ENCODE results near the gene SRGAP3. TPM values are rescaled to one million over a fixed set of nuclear protein-coding genes. Genes with fewer than 3 reads are reported as not detected.

The SRGAP3 gene
- total RNA-seq, 4 donors from 2014 or later: 13.1 to 84.9 (median 27.4) TPM

GRCh38 chr3:8942746-8943488, 306.5 kb downstream of the SRGAP3 start:
- 87% methylated on average over 4 of the region's 4 CpGs for WGBS

DNA sequence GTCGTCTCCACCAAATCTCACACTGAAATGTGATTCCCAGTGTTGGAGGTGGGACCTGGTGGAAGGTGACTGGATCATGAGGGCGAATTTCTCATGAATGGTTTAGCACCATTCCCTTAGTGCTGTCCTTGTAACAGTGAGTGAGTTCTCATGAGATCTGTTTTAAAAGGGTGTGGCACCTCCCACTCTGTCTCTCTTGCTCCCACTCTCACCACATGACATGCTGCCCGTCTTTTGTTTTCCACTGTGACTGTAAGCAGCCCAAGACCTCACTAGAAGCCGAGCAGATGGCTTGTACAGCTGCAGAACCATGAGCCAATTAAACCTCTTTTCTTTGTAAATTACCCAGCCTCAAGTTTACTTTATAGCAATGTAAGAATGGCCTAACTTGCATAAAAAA, 307.3 kb downstream of the SRGAP3 start:
- DNase-seq (ENCODE audit: low spot score in 2 of 2): no peak
- Histone ChIP-seq H3K36me3 (peaks cover 33% of the 10 kb centered on the region), H3K4me3 (no peak overlapping the region), H3K27me3 (no peaks in the 10 kb centered on the region), H3K9me3 (no peaks in the 10 kb centered on the region), H3K27ac (no peak overlapping the region), H3K4me1 (no peaks in the 10 kb centered on the region)
- TF ChIP-seq EP300 (IDR thresholded peaks at IDR 0.05) (no peak), POLR2A (IDR thresholded peaks at IDR 0.05) (no peak), POLR2AphosphoS5 (IDR thresholded peaks at IDR 0.05) (no peak)
- TF ChIP-seq, protein P1, sequence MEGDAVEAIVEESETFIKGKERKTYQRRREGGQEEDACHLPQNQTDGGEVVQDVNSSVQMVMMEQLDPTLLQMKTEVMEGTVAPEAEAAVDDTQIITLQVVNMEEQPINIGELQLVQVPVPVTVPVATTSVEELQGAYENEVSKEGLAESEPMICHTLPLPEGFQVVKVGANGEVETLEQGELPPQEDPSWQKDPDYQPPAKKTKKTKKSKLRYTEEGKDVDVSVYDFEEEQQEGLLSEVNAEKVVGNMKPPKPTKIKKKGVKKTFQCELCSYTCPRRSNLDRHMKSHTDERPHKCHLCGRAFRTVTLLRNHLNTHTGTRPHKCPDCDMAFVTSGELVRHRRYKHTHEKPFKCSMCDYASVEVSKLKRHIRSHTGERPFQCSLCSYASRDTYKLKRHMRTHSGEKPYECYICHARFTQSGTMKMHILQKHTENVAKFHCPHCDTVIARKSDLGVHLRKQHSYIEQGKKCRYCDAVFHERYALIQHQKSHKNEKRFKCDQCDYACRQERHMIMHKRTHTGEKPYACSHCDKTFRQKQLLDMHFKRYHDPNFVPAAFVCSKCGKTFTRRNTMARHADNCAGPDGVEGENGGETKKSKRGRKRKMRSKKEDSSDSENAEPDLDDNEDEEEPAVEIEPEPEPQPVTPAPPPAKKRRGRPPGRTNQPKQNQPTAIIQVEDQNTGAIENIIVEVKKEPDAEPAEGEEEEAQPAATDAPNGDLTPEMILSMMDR (IDR thresholded peaks at IDR 0.05): no peak
- 75% methylated on average over 4 of the region's 4 CpGs for WGBS

More at GRCh38 chr3:8942746-8943488, 306.5 kb downstream of the SRGAP3 start:
- no peak for TF ChIP-seq EP300 (IDR thresholded peaks at IDR 0.05)
- TF ChIP-seq POLR2A (IDR thresholded peaks at IDR 0.05): no peak
- no peak for TF ChIP-seq POLR2AphosphoS5 (IDR thresholded peaks at IDR 0.05)
- TF ChIP-seq, protein P1 (IDR thresholded peaks at IDR 0.05): no peak
- H3K9me3 ChIP-seq: no peaks in the 10 kb centered on the region
- H3K27me3 ChIP-seq: no peaks in the 10 kb centered on the region
- no peak overlapping the region for H3K27ac ChIP-seq
- peaks cover 33% of the 10 kb centered on the region for H3K36me3 ChIP-seq
- no peak for DNase-seq (ENCODE audit: low spot score in 2 of 2)
- H3K4me3 ChIP-seq: no peak overlapping the region
- no peaks in the 10 kb centered on the region for H3K4me1 ChIP-seq

- no peaks in the 10 kb centered on the region for H3K27me3 ChIP-seq
- WGBS: 79% methylated on average over 1 of the region's 1 CpG
- no peaks in the 10 kb centered on the region for H3K4me1 ChIP-seq
- H3K4me3 ChIP-seq: no peak overlapping the region
- H3K9me3 ChIP-seq: no peaks in the 10 kb centered on the region
- no peak for DNase-seq (ENCODE audit: low spot score in 2 of 2)
- peaks cover 27% of the 10 kb centered on the region for H3K36me3 ChIP-seq
- TF ChIP-seq POLR2A (IDR thresholded peaks at IDR 0.05): no peak
- no peak overlapping the region for H3K27ac ChIP-seq
These were observed 311.4 kb downstream of the SRGAP3 start for GRCh38 chr3:8938021-8938420.

GRCh38 chr3:8937064-8938020, 312.1 kb downstream of the SRGAP3 start:
- no peak overlapping the region for H3K4me3 ChIP-seq
- no peak overlapping the region for H3K27ac ChIP-seq
- H3K27me3 ChIP-seq: no peaks in the 10 kb centered on the region
- no peak for TF ChIP-seq POLR2A (IDR thresholded peaks at IDR 0.05)
- no peak for TF ChIP-seq POLR2AphosphoS5 (IDR thresholded peaks at IDR 0.05)
- TF ChIP-seq, protein P1 (IDR thresholded peaks at IDR 0.05): no peak
- TF ChIP-seq EP300 (IDR thresholded peaks at IDR 0.05): no peak
- 72% methylated on average over 6 of the region's 6 CpGs for WGBS
- H3K4me1 ChIP-seq: no peaks in the 10 kb centered on the region
- H3K9me3 ChIP-seq: no peaks in the 10 kb centered on the region
- H3K36me3 ChIP-seq: peaks cover 22% of the 10 kb centered on the region
- no peak for DNase-seq (ENCODE audit: low spot score in 2 of 2)

DNA sequence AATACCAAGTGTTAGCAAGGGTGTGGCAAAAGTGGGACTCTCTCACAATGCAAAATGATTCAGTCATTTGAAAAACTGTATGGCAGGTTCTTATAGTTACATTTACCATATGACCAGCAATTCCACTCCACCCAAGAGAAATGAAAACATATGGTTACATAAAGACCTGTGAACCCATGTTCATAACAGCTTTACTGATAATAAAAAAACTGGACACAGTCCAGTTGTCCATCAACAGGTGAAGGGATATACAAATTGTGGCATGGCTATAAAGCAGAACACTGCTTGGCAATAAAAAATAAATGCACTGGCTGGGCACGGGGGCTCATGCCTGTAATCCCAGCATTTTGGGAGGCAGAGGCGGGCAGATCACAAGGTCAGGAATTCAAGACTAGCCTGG, 316.9 kb downstream of the SRGAP3 start:
- Histone ChIP-seq H3K27me3 (no peaks in the 10 kb centered on the region), H3K27ac (no peak overlapping the region), H3K4me3 (no peak overlapping the region), H3K36me3 (peaks cover 9% of the 10 kb centered on the region), H3K9me3 (no peaks in the 10 kb centered on the region), H3K4me1 (no peaks in the 10 kb centered on the region)
- 94% methylated on average over 2 of the region's 2 CpGs for WGBS
- TF ChIP-seq EP300 (IDR thresholded peaks at IDR 0.05) (no peak), POLR2A (IDR thresholded peaks at IDR 0.05) (no peak), POLR2AphosphoS5 (IDR thresholded peaks at IDR 0.05) (no peak)
- TF ChIP-seq, protein P1 (IDR thresholded peaks at IDR 0.05): no peak
- DNase-seq (ENCODE audit: low spot score in 2 of 2): no peak
